HepG2 (cell line): ENCODE results near the gene RBM6. TPM values are rescaled to one million over a fixed set of nuclear protein-coding genes. Genes with fewer than 3 reads are reported as not detected.

ENCODE experiments used
- ATAC-seq: fragments of 200-7000 bp; cut with Tn5 transposase; 3 replicates; pipeline ENCODE4 v1.9.1; 2020; ENCODE audit warnings: mild to moderate bottlenecking, moderate library complexity
- BruUV-seq: library from RNA; stranded (reverse); fragments of 400-500 nt; replicated peaks from 2 replicates; lab custom pipeline; 2021; lab: Mats Ljungman, UMichigan
- CTCF ChIA-PET: fragments of 300-600 bp; formaldehyde crosslinking; extraction: SDS; loops from one replicate; lab custom pipeline; 2021; ENCODE audit warnings: low total read pairs, inconsistent platforms, low intra/inter-chr PET ratio; lab: Yijun Ruan, JAX
- POLR2A ChIA-PET: fragments of 350-600 bp; sonication (Branson Sonifier 250); formaldehyde crosslinking; loops from one replicate; lab custom pipeline; 2020; ENCODE audit warnings: antibody characterized with exemption, inconsistent platforms; lab: Yijun Ruan, JAX
- DNase-seq: peaks from one replicate; pipeline ENCODE4 v3.0.0-alpha.2; 2015; ENCODE audit warnings: low spot score
- FAIRE-seq: peaks from 3 replicates; lab custom pipeline; 2011; peaks lifted over from hg19 to GRCh38; lab: Jason Lieb, UNC
- H2AFZ ChIP-seq: one replicate; pipeline ENCODE4 v1.6.1; 2011; ENCODE audit warnings: low read length, inconsistent platforms
- H3K27ac ChIP-seq: fragments of 300-600 bp; 3 replicates; pipeline ENCODE4 v1.8.0; 2011; ENCODE audit warnings: mixed run types, mild to moderate bottlenecking, mixed read lengths, low read length, inconsistent platforms; ENCODE audit not compliant: insufficient read depth; ENCODE audit errors: extremely low read length
- H3K27me3 ChIP-seq, 2 experiments: fragments of 200-600 bp in 1 of 2; 2 replicates in 1 of 2; 3 replicates in 1 of 2; pipeline versions ENCODE4 v1.6.0 to v1.8.0; 2011; ENCODE audit warnings: low read length in 2 of 2, mild to moderate bottlenecking in 2 of 2, moderate library complexity in 2 of 2, inconsistent platforms in 1 of 2; ENCODE audit not compliant: insufficient read depth in 2 of 2, control insufficient read depth in 1 of 2
- H3K36me3 ChIP-seq, 2 experiments: fragments of 200-600 bp in 1 of 2; replicated peaks in 1 of 2; 2 replicates in 1 of 2; 3 replicates in 1 of 2; pipeline versions ENCODE4 v1.5.1 to v1.8.0; 2011; ENCODE audit warnings: low read length in 2 of 2, inconsistent platforms in 1 of 2; ENCODE audit not compliant: insufficient read depth in 2 of 2, control insufficient read depth in 1 of 2
- H3K4me1 ChIP-seq: 2 replicates; pipeline ENCODE4 v1.5.1; 2012; ENCODE audit warnings: low read length, inconsistent platforms; ENCODE audit not compliant: insufficient read depth
- H3K4me2 ChIP-seq: 2 replicates; pipeline ENCODE4 v1.6.0; 2011; ENCODE audit warnings: low read depth, low read length, inconsistent platforms
- H3K4me3 ChIP-seq, 3 experiments: fragments of 200-600 bp in 1 of 3; sonication (generic), shearing (Covaris generic) in 1 of 3; replicated peaks in 1 of 3; 2 replicates each; pipeline ENCODE4 v1.5.1; 2011 to 2016; ENCODE audit warnings: low read length in 3 of 3, inconsistent platforms in 2 of 3, low read depth in 2 of 3, mild to moderate bottlenecking in 2 of 3, control low read depth in 1 of 3, mixed read lengths in 1 of 3; ENCODE audit not compliant: insufficient read depth in 1 of 3
- H3K79me2 ChIP-seq: one replicate; pipeline ENCODE4 v1.6.1; 2011; ENCODE audit warnings: low read length, inconsistent platforms; ENCODE audit not compliant: insufficient read depth
- H3K9ac ChIP-seq: 2 replicates; pipeline ENCODE4 v1.6.0; 2011; ENCODE audit warnings: mild to moderate bottlenecking, low read depth, low read length, inconsistent platforms; ENCODE audit not compliant: insufficient read depth
- H3K9me3 ChIP-seq: 2 replicates; pipeline ENCODE4 v1.5.1; 2012; ENCODE audit warnings: mild to moderate bottlenecking, low read length
- H4K20me1 ChIP-seq: 2 replicates; pipeline ENCODE4 v1.6.0; 2011; ENCODE audit warnings: inconsistent platforms, mild to moderate bottlenecking, low read length, moderate library complexity; ENCODE audit not compliant: insufficient read depth
- ARID2 ChIP-seq: sonication (generic); formaldehyde crosslinking; IDR thresholded peaks from 2 replicates; pipeline ENCODE4 v1.8.1; 2022; ENCODE audit warnings: mild to moderate bottlenecking, missing genetic modification reagents, borderline replicate concordance
- CBX2 ChIP-seq, 2 experiments: fragments of 200-600 bp in 1 of 2; sonication (generic); formaldehyde crosslinking in 1 of 2; IDR thresholded peaks; 2 replicates each; pipeline versions ENCODE4 v1.7.0 to v1.8.1; 2018 to 2022; ENCODE audit warnings: low read depth in 2 of 2, low read length in 1 of 2, mild to moderate bottlenecking in 1 of 2, missing genetic modification reagents in 1 of 2
- CREM ChIP-seq, 2 experiments: sonication (generic) in 1 of 2; formaldehyde crosslinking in 1 of 2; IDR thresholded peaks; 2 replicates each; pipeline versions ENCODE4 v1.4.0 to v1.6.1; 2016 to 2020; ENCODE audit warnings: antibody characterized with exemption in 1 of 2, mild to moderate bottlenecking in 1 of 2, missing genetic modification reagents in 1 of 2
- ETS1 ChIP-seq: sonication (generic); formaldehyde crosslinking; IDR thresholded peaks from 2 replicates; pipeline ENCODE4 v1.4.0; 2020; ENCODE audit warnings: missing genetic modification reagents
- GMEB1 ChIP-seq: sonication (generic); formaldehyde crosslinking; IDR thresholded peaks from 2 replicates; pipeline ENCODE4 v1.5.1; 2020; ENCODE audit warnings: missing genetic modification reagents, mild to moderate bottlenecking, borderline replicate concordance
- HIC2 ChIP-seq: sonication (generic); formaldehyde crosslinking; IDR thresholded peaks from 2 replicates; pipeline ENCODE4 v1.9.0; 2022; ENCODE audit warnings: low read depth, missing genetic modification reagents
- HOXA7 ChIP-seq: sonication (generic); formaldehyde crosslinking; IDR thresholded peaks from 2 replicates; pipeline ENCODE4 v1.8.1; 2022; ENCODE audit warnings: mild to moderate bottlenecking, missing genetic modification reagents, moderate library complexity
- IRX3 ChIP-seq: sonication (generic); formaldehyde crosslinking; IDR thresholded peaks from 2 replicates; pipeline ENCODE4 v1.8.1; 2023; ENCODE audit warnings: mild to moderate bottlenecking, low read depth, missing genetic modification reagents, borderline replicate concordance
- KDM5A ChIP-seq: fragments of 200-600 bp; sonication (generic); IDR thresholded peaks from 2 replicates; pipeline ENCODE4 v1.7.0; 2018; ENCODE audit warnings: antibody characterized with exemption, mild to moderate bottlenecking, low read length, borderline replicate concordance
- NCOA1 ChIP-seq: sonication (generic); formaldehyde crosslinking; IDR thresholded peaks from 2 replicates; pipeline ENCODE4 v1.9.0; 2021; ENCODE audit warnings: missing genetic modification reagents
- NKX3-1 ChIP-seq: sonication (generic); formaldehyde crosslinking; IDR thresholded peaks from 2 replicates; pipeline ENCODE4 v1.5.0; 2020; ENCODE audit warnings: missing genetic modification reagents
- NR3C1 ChIP-seq: sonication (generic); formaldehyde crosslinking; IDR thresholded peaks from 2 replicates; pipeline ENCODE4 v1.4.0; 2020; ENCODE audit warnings: missing genetic modification reagents
- NRL ChIP-seq: sonication (generic); formaldehyde crosslinking; IDR thresholded peaks from 2 replicates; pipeline ENCODE4 v1.5.0; 2020; ENCODE audit warnings: missing genetic modification reagents, mild to moderate bottlenecking, moderate library complexity, borderline replicate concordance
- TAF15 ChIP-seq: fragments of 200-400 bp; formaldehyde crosslinking; IDR thresholded peaks from one replicate; pipeline ENCODE4 v1.6.1; 2018; ENCODE audit warnings: mild to moderate bottlenecking, low read depth, low read length; ENCODE audit not compliant: poor library complexity, severe bottlenecking
- ZNF552 ChIP-seq: sonication (generic); formaldehyde crosslinking; IDR thresholded peaks from 2 replicates; pipeline ENCODE4 v1.9.0; 2022; ENCODE audit warnings: missing genetic modification reagents, mild to moderate bottlenecking, borderline replicate concordance
- ZNF567 ChIP-seq: sonication (generic); formaldehyde crosslinking; IDR thresholded peaks from 2 replicates; pipeline ENCODE4 v1.8.1; 2023; ENCODE audit warnings: mild to moderate bottlenecking, missing genetic modification reagents, borderline replicate concordance
- ZSCAN21 ChIP-seq: sonication (generic); formaldehyde crosslinking; IDR thresholded peaks from 2 replicates; pipeline ENCODE4 v1.8.0; 2022; ENCODE audit warnings: mild to moderate bottlenecking, missing genetic modification reagents, moderate library complexity, borderline replicate concordance
- WGBS: methylation state at CpG from one replicate; pipeline ENCODE4 v1.1.6; 2017; ENCODE audit warnings: low lambda C conversion rate; 5-methylcytosine and 5-hydroxymethylcytosine counted together
- in situ Hi-C: cut with HindIII; loops from 2 replicates; pipeline ENCODE4 v1.10.0; 2017; ENCODE audit warnings: low pct_unique_long_range_greater_than_20kb; ENCODE audit not compliant: extremely low pct_ligation_motif_present
- intact Hi-C: fragments of 100-400 bp; cut with micrococcal nuclease; formaldehyde crosslinking; loops from one replicate; pipeline ENCODE4 v1.10.0; 2022; ENCODE audit not compliant: unreplicated experiment
- polyA plus RNA-seq, 8 experiments: library from polyadenylated mRNA; depleted of rRNA in 3 of 8; stranded (reverse) in 7 of 8; unstranded in 1 of 8; fragments of >200 nt; fragmentation: Illumina TruSeq in 4 of 8; extraction: Trizol in 4 of 8; gene quantifications; 2 replicates each; pipeline versions ENCODE4 v1.2.1 to v1.2.3, GENCODE V29; 2011 to 2016; ENCODE audit warnings: low read depth in 4 of 8, missing spikeins in 1 of 8, mixed read lengths in 1 of 8; ENCODE audit not compliant: insufficient read depth in 1 of 8
- total RNA-seq, 5 experiments: library from RNA; depleted of rRNA; stranded (reverse); fragments of >200 nt; fragmentation: Illumina TruSeq; extraction: Trizol; gene quantifications; 2 replicates each; pipeline ENCODE4 v1.2.3, GENCODE V29; 2016; ENCODE audit warnings: low read depth in 1 of 5

Gene RBM6
- total and polyA plus RNA-seq, 2 of the 13 experiments (the other 11 are each of a cell fraction or from before 2014, with no cell fraction given): 72.7 to 86.1 TPM

DNA sequence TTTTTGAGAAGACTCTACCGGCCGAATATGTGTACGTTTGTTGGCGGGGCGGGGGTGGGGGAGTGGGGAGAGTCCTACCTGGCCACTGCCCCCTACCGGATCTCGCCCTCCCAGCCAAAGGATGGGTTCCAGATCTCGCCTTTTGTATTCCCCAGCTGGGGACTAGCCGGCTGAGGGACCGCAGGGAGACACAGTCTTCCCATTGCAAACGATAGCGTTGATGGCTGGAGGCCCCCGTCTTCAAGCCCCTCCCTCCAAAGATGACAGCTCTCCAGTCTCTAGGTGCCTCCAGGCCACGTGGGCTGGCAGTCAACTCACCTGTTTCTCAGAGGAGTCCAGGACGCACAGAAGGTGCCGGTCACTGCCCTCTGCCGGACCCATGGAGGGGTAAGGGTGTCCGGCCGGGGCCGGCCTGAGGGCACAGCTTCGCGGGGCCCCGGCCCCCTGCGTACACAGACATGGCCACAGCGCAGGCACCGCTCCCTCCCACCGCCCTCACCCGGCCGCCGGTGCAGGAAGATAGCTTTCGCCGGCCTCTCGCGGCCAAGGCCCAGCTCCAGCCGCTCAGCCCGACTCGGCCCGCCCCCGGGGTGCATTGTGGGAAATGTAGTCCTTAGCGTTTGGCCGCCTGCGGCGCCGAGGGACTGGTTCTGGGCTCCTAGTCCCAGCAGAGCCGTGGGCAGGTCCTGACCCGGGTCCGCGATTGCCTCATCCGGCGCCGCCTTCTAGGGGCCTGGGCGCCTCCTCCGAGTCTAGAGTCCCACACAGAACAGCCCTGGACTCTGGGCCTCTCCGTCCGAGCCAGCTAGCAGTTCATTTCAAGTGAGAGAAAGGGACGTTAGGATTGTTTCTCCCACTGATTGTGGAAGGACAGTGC is 10.4 kb upstream of the RBM6 start, which contains the start of gene MON1A:
MON1A (minus strand) TSS at position 521 of the 877 bp plus-strand sequence. CDS start 16,465 bp downstream, outside the sequence.
- peaks cover 53% of the 10 kb centered on the region for H3K4me1 ChIP-seq
- ATAC-seq (peak; percentile 94), DNase-seq (peak; percentile 91), FAIRE-seq (peak; percentile 83)
- peak within 1 kb of the TSS; percentile 85 for H3K4me2 ChIP-seq
- H3K9ac ChIP-seq: peak within 1 kb of the TSS; percentile 66
- WGBS: 0% methylated on average over 5 of the region's 56 CpGs
- BruUV-seq: TSS peak; percentile 63
- in situ Hi-C loops: no loop called here
- no peaks in the 10 kb centered on the region for H3K27me3 ChIP-seq
- H4K20me1 ChIP-seq: no peaks in the 10 kb centered on the region
- no peaks in the 10 kb centered on the region for H3K9me3 ChIP-seq
- ChIA-PET POLR2A (interaction anchor here (0.7 to 3.0 kb wide), 13 partner anchors 10 to 241 kb away, joined by 3 to 93 read pairs (median 4); partner anchors contain the start of genes INKA1, IP6K1, MST1 and RBM6), CTCF (interaction anchor here (1.4 kb wide), 1 partner anchor 10 kb away, joined by 3 read pairs; the partner anchor contains the start of gene RBM6)
- H3K79me2 ChIP-seq: no peaks in the 10 kb centered on the region
- intact Hi-C loops: loop anchor here (1.0 kb wide), 1 partner anchor 10 kb away; no protein-coding TSS in a partner anchor
- H2AFZ ChIP-seq: peak within 1 kb of the TSS; percentile 46
- H3K36me3 ChIP-seq: no peaks in the 10 kb centered on the region
- H3K27ac ChIP-seq: peak within 1 kb of the TSS; percentile 81
- peak within 1 kb of the TSS; percentile 68 to 83 (median 70) for H3K4me3 ChIP-seq
- TF ChIP-seq ZSCAN21 (CRISPR knock-in tag) (no peak), CBX2 (IDR thresholded peaks at IDR 0.05; ENCODE audit: low read depth, low read length) (no peak), CBX2 (CRISPR knock-in tag; IDR thresholded peaks at IDR 0.05; ENCODE audit: low read depth) (no peak), NCOA1 (CRISPR knock-in tag) (no peak), TAF15 (no peak), ZNF567 (CRISPR knock-in tag) (no peak), ETS1 (CRISPR knock-in tag) (no peak; the same call in 1 of the 2 replicates), NKX3-1 (CRISPR knock-in tag) (peak; percentile 76), ZNF552 (CRISPR knock-in tag) (0 out of 2 replicates have a peak, but pooled peaks have one; percentile 55), NR3C1 (no peak), CREM (IDR thresholded peaks at IDR 0.05) (peak; percentile 69), CREM (CRISPR knock-in tag; IDR thresholded peaks at IDR 0.05) (no peak), KDM5A (peak; percentile 38; the same call in 1 of the 2 replicates), HOXA7 (no peak), NRL (CRISPR knock-in tag) (peak; percentile 61), HIC2 (CRISPR knock-in tag) (peak; percentile 48; the same call in 1 of the 2 replicates), GMEB1 (CRISPR knock-in tag) (peak; percentile 88; the same call in 1 of the 2 replicates), IRX3 (CRISPR knock-in tag) (no peak), ARID2 (no peak)
